NCI-H524 (cell line): ENCODE data around the gene RBM23.
"Not testable (repeated sequence)": the region's sequence is repeated elsewhere in the genome, so short reads cannot be mapped to it uniquely, and the experiment has no call there.

Experiments
- DNase-seq, 2 experiments: peaks; one replicate each; lab custom pipeline; 2025; lab: John Stamatoyannopoulos, UW

The RBM23 gene

DNA sequence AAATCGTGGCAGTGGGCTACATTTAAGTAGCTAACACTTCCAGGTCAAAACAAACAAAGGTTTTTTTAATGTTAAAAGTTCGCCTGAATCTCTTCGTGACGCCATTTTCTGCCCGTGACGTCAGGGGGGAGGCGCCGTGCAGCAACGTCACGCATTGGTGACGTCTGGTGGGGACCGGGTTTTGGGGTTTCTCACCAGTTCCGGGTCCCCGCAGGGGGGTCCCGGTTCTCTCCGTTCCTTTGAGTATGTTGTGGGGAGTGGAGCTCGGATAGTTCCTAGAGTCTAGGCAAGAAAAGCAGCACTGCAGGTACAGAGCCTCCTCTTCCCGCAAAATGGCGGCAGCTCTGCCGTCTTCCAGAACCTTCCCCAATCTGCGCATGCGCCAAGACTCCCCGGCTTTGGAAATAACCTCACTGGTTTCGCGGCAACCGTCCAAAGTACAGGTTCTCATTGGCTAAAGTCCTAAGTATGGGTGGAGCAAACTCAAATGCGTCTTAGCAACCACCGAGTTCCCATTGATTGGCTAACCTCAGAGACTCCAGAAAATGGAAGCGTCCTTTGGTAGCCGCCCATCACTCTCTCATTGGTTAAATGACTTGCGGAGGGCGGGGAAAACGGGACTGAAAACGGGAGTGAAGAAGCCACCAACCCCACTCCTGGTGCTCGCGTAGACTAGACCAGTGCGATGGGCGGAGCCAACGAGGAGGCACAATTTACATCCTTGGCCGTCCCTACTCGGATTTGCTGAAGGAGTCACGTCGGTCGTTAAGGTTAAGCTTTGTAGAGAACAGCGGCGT lies at the start of gene RBM23:
Gene RBM23, minus strand, starts transcription at position 346 of the 797 bp plus-strand sequence.
- peak; percentile 100 for DNase-seq

DNA sequence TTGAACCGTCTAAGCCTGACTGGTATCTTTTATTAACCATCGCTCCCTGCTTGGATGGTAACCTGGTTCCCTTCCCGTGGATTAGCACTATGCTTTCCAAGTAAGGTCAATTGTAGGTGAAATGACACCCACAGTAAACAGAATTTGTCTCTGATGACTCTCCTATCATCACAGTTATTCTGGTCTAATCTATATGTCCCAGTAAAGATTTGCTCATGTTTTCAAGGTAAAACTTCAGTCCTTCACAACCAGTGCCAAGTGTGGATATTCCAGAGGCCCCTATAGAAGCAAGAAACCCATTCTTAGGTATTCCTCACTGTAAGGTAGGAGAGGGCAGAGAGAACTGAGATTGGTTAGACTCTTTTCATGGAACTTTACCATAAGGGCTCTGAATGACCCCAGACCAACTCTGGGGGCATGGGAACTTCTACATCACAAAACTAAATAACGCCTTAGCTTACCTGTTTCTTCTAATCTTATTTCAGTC lies 47.9 kb upstream of the RBM23 start:
- DNase-seq = no peak

DNA sequence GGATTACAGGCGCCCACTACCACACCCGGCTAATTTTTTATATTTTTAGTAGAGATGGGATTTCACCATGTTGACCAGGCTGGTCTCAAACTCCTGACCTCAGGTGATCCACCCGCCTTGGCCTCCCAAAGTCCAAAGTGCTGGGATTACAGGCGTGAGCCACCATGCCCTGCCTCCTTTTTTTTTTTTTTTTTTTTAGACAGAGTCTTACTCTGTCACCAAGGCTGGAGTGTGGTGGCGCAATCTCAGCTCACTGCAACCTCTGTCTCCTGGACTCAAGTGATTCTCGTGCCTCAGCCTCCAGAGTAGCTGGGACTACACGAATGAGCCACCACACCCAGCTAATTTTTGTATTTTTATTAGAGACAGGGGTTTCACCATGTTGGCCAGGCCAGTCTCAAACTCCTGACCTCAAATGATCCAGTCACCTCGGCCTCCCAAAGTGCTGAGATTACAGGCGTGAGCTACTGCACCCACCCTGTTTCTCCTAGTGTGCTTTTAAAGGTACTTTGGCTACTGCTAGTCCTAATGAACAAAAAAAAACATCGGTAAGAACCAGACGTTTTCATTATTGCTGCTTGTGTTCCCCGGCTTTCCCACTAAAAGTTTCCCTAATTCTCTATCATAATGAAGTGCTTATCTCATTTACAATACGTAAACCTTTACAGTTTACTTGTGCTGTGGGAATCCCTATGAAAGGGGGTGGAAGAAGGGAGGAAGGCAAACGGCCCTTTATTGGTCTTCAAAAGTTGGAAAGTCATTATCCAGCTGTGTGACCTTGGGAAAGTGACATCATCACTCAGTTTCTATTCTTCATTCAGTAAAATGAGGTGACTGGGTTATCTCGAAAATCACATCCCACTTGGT lies 47.2 kb upstream of the RBM23 start:
- DNase-seq = not testable (repeated sequence)

- DNase-seq = no peak
Observed at GRCh38 chr14:22962061-22962676, 43.2 kb upstream of the RBM23 start.

GRCh38 chr14:22955702-22956569 lies 37.0 kb upstream of the RBM23 start:
- no peak for DNase-seq

DNA sequence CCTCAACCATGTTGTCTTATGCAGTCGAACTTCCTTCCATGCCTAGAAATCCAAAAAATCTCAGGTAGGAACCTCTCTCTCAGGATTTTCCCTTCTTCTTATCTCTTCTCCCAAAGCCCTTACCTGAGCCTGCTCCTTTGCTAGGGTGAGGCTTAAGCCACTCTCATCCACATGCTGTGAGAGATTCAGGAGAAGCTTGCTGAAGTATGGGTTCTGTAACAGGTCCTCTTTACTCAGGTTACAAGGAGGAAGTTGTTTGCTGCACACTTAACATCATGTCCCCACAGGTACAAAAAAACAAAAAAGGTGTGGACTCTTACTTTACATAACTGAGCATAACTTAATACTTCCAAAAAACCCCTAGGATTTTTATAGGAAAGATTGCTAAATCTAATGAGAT lies 33.5 kb upstream of the RBM23 start:
- no peak for DNase-seq

GRCh38 chr14:22951795-22952194 lies 32.8 kb upstream of the RBM23 start:
- DNase-seq = not testable (repeated sequence)

DNA sequence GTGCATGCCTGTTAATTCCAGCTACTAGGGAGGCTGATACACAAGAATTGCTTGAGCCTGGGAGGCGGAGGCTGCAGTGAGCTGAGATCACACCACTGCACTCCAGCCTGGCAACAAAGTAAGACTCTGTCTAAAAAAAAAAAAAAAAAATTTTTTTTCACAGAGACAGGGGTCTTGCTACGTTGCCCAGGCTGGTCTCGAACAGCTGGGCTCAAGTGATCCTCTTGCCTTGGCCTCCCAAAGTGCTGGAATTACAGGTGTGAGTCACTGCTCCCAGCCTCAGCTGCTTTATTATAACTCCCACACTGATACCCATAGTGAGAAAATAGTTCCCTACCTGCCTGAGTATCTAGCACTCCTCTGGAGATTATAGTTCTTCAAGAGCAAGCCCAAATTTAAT lies 26.7 kb upstream of the RBM23 start:
- no peak for DNase-seq

DNA sequence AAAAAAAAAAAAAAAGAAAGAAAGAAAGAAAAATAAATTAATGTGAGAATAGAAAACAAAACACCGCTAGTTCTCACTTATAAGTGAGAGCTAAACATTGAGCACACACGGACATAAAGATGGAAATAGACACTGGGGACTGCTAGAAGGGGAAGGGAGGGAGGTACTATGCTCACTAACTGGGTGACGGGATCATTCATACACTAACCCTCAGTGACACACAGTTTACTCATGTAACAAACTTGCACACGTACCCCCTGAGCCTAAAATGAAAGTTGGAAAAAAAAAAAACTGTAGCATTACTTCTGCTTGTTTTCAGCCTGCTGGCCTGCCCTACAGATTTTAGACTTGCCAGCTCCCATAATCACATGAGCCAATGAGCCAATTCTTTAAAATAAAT lies 20.7 kb upstream of the RBM23 start:
- no peak for DNase-seq

DNA sequence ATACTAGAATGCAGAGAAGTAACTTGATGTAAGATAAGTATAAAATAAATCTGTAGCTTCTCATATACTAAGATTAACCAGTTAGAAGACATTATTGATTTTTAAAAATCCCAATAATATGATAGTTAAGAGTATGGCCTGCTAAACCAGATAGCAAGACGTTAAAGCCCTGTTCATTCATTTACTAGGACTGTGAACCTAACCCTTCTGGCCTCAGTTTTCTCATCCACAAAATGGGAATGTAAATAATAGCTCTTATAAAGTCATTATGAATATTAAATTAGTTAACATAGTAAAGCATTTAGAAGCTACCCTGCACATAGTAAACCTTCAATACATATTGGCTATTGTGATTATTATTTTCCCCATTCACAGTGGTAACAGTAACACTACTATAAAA lies 16.2 kb upstream of the RBM23 start:
- no peak for DNase-seq

GRCh38 chr14:22932146-22932545 lies 13.2 kb upstream of the RBM23 start:
- no peak for DNase-seq

DNA sequence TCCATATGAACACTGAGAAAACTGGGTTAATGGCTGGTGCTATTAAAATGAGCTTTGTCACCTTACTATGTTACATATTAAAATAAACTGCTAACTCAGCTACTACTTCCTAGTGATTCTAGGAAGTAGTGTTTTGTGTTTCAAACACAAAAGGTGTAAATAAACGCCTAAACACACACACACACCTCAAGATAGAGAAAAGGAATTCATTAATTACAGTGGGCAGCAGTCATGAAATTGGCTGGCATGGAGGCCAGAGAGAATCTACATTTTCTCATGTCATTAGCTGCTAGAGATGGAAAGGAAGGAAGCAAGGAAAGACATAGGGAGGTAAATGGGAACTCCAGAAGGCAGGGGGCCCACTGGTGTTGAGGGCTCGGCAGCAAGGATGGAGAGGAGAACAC lies 11.0 kb upstream of the RBM23 start:
- DNase-seq = no peak

DNA sequence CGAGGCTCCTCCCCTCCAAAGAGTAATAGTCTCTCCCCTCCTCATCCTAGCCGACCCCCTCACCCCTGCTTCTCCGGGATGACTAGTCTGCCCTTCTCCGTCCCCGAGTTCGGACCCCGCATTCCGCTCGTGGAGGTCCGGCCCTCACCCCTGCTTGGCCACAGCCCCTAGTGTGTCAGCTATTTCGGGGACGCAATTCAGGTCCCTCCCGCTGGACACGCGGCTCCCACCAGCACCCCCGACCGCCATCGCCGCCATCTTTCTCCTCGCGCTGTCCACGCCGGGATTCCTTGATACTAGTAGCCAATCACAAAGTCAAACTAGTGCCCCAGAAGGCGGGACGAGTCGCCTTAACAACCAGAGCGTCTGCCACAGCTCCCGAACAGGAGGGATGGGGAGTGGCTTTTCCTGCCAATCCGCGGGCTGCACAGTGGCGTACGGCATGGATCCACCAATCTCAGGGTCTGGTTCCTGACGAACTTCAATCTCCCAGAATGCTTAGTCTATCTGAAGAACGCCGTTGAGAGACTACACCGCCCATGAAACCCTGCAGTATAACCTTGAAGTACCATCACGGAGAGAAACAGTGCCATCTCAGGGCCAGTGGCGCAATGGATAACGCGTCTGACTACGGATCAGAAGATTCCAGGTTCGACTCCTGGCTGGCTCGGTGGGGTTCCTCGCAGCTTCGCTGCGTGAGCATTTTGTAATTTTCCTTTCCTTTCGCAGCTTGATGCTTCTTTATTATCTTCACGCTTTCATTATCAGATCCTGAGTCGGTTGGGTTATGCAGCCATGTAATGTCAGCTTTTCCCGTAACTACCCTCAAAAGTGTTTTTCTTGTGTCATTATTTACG lies 10.4 kb upstream of the RBM23 start, which contains the start of gene PRMT5:
Gene PRMT5, minus strand, starts transcription at position 273 of the 857 bp plus-strand sequence. Its CDS starts 15 bp downstream, at position 258.
- peak; percentile 100 for DNase-seq

DNA sequence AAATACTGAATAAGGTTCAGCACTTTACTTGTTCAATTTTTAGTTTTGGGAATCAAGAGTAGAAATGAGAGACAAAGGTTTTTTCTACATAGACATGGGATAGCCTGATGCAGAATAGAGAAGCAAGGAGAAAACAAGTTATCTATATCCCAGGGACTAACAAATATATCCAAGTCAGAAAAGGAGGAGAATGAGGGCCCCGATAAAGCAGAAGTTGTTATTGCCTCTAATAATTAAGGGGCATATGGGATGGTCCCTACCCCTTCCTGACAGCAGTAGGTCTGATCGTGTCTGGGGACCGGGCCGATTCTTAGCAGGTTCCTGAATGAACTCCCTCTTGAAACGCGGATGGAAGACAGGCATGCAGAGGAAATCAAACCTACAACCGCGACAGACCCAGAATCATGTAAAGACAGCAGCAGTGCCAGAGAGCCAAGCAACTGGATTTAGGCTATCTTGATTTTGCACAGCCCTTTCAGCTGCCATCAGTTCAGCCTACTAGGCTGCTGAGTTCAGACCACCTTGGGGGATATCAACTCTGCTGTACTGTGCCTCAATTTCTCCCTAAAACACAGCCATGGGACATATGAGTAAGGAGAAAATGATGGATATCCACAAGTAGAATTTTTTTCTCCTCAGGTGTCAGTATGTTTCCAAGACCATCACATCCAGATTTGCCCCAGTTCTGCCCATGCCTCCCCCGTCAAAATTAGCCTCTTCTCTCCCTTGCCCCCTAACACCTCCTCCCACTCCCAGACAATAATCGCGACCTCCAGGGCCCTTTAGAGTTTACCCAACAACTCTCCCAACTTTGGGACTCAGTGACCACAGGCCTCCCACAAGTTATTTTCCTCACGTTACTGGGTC lies 9.5 kb upstream of the RBM23 start:
- peak in 1 of 2 experiments; percentile 32 for DNase-seq

GRCh38 chr14:22926316-22926715 lies 7.4 kb upstream of the RBM23 start:
- DNase-seq = no peak

DNA sequence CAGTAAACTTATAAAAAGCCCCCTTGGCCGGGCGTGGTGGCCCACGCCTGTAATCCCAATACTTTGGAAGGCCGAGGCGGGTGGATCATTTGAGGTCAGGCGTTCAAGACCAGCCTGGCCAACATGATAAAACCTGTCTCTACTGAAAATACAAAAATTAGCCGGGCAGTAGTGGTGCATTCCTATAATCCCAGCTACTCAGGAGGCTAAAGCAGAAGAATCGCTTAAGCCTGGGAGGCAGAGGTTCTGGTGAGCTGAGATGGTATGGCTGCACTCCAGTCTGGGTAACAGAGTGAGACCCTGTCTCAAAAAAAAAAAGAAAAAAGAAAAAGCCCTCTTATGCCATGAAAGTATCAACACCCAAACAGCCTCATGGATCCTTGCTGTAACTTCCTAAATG lies 6.6 kb upstream of the RBM23 start:
- DNase-seq = no peak

GRCh38 chr14:22923746-22924145 lies 4.8 kb upstream of the RBM23 start:
- no peak for DNase-seq

DNA sequence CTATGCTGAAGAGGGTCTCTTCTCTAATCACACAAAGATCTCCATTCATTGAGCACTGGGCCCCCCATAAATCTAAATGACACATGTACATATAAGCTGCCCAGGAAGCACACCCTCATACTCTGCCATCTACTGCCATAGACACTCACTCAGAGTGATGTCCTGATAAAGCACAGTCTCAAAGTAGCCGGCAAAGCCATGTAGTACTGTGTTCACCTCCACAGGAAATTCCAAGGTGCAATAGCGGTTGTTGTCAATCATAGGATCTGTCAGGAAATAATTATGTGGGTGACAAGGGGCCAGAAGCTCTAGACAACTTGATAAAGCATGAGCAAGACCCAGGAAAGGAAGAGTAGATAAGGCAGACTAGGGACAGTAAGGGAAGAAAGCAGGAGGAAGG lies 3.3 kb upstream of the RBM23 start:
- DNase-seq = no peak

DNA sequence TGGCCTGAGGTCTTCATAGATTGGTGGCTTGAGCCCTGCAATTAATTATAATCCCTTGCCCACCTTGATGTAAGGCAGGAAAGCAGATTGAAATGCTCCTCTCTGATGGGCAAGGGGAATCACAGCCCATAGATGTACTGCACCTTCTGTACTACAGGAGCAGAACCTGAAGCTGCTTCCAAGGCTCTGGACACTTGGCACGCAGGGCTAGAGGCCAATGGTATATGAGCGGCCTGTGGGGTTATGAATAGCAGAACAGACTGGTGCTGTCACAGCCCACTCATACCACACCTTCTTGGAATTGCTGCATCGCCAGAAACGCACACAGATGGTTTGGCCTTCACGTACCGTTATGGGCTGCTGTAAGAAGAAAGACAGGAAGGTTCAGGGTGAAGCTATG lies 1.7 kb upstream of the RBM23 start:
- no peak for DNase-seq

DNA sequence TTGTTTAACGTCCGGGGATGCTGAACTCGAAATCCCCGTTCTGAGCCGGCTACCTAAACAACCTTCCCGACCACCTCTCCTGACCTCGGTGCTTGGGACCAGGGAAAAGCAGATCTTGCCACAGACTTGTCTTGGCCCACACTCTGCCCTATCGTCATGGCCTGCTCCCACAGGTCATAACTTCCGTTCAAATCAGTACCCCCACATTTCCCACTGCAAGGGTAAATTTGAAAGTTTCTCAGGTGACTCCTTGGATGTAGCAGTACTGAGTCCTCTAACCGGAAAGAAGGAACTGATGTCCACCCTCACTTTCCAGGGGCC lies 612 bp upstream of the RBM23 start:
- no peak for DNase-seq
